Loucy (cell line): ENCODE measurements around the gene CAMLG.

Experiments used
- EZH2phosphoT487 ChIP-seq: fragments of 200-600 bp; IDR thresholded peaks from 2 replicates; pipeline ENCODE4 v1.6.1; 2018; ENCODE audit warnings: antibody characterized with exemption, mild to moderate bottlenecking, moderate library complexity, borderline replicate concordance
- TF ChIP-seq, protein P1 (sequence below): fragments of 200-600 bp; sonication (generic); conservative IDR thresholded peaks from 2 replicates; pipeline ENCODE4 v1.5.1; 2014; ENCODE audit warnings: mild to moderate bottlenecking, antibody characterized with exemption, low read length

DNA sequence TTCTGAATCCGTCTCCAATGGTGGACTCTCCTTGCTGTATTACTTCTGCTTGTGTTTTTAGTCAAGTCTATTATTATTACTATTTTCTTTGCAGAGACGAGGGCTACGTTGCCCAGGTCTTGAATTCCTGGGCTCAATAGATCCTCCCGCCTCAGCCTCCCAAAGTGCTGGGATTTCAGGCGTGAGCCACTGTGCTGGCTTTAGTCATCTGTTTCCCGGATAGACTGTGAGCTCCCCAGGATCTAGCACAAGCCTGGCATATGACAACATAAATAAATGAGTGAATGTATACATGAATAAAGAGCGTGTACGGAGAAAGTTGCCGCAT, 19.8 kb downstream of the CAMLG start:
- TF ChIP-seq, protein P1, sequence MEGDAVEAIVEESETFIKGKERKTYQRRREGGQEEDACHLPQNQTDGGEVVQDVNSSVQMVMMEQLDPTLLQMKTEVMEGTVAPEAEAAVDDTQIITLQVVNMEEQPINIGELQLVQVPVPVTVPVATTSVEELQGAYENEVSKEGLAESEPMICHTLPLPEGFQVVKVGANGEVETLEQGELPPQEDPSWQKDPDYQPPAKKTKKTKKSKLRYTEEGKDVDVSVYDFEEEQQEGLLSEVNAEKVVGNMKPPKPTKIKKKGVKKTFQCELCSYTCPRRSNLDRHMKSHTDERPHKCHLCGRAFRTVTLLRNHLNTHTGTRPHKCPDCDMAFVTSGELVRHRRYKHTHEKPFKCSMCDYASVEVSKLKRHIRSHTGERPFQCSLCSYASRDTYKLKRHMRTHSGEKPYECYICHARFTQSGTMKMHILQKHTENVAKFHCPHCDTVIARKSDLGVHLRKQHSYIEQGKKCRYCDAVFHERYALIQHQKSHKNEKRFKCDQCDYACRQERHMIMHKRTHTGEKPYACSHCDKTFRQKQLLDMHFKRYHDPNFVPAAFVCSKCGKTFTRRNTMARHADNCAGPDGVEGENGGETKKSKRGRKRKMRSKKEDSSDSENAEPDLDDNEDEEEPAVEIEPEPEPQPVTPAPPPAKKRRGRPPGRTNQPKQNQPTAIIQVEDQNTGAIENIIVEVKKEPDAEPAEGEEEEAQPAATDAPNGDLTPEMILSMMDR, result no peak
- TF ChIP-seq EZH2phosphoT487, result no peak
